Activated CD4-positive, alpha-beta T cell treated with anti-CD3 and anti-CD28 coated beads for 36 hours (primary cell): ENCODE measurements around the gene UAP1. TPM values are rescaled to one million over a fixed set of nuclear protein-coding genes. Genes with fewer than 3 reads are reported as not detected.

Experiments
- ATAC-seq: fragments of 200-7000 bp; cut with Tn5 transposase; one replicate; pipeline ENCODE4 v1.10.0; 2021; ENCODE audit warnings: mild to moderate bottlenecking, moderate library complexity
- CTCF ChIA-PET: fragments of 350-600 bp; sonication (Branson Sonifier 250); formaldehyde crosslinking; loops from one replicate; lab custom pipeline; 2021; ENCODE audit warnings: antibody characterized with exemption; lab: Charles Lee
- POLR2A ChIA-PET: fragments of 350-600 bp; sonication (Branson Sonifier 250); formaldehyde crosslinking; loops from one replicate; lab custom pipeline; 2021; ENCODE audit warnings: antibody characterized with exemption, inconsistent platforms; lab: Charles Lee
- DNase-seq: peaks from one replicate; pipeline ENCODE4 v3.0.0-alpha.2; 2020
- H3K27ac Mint-ChIP-seq: one replicate; pipeline ENCODE4 v1.8.0; 2021; ENCODE audit warnings: mixed read lengths
- H3K27me3 Mint-ChIP-seq: one replicate; pipeline ENCODE4 v1.8.0; 2021; ENCODE audit warnings: mixed read lengths
- H3K36me3 Mint-ChIP-seq: one replicate; pipeline ENCODE4 v1.8.0; 2021; ENCODE audit warnings: low read depth, mixed read lengths
- H3K4me1 Mint-ChIP-seq: one replicate; pipeline ENCODE4 v1.8.0; 2021; ENCODE audit warnings: mixed read lengths
- H3K4me3 Mint-ChIP-seq: one replicate; pipeline ENCODE4 v1.8.0; 2021; ENCODE audit warnings: mild to moderate bottlenecking, moderate library complexity, mixed read lengths
- H3K9me3 Mint-ChIP-seq: one replicate; pipeline ENCODE4 v1.8.0; 2021; ENCODE audit warnings: low read depth, mixed read lengths
- intact Hi-C, 2 experiments: fragments of 100-400 bp; cut with DNase I in 1 of 2; cut with micrococcal nuclease in 1 of 2; formaldehyde crosslinking; loops; one replicate each; pipeline versions ENCODE4 v1.14.2 to v1.15.1; 2022 to 2024; cut with DNase I, micrococcal nuclease
- total RNA-seq, 2 experiments: library from RNA; stranded (reverse); gene quantifications; one replicate each; pipeline ENCODE4 v1.2.3, GENCODE V29; 2021

UAP1 gene
- total RNA-seq, 2 experiments from 2014 or later: 29.7 to 34.8 TPM

- POLR2A ChIA-PET: no interaction called here
- CTCF ChIA-PET: no interaction called here
- H3K4me3 Mint-ChIP-seq: no peak overlapping the region
- no peaks in the 10 kb centered on the region for H3K4me1 Mint-ChIP-seq
- no peaks in the 10 kb centered on the region for H3K36me3 Mint-ChIP-seq
- intact Hi-C loops: no loop called here
- peaks cover 2% of the 10 kb centered on the region for H3K27me3 Mint-ChIP-seq
- DNase-seq (no peak), ATAC-seq (no peak)
- H3K9me3 Mint-ChIP-seq: no peaks in the 10 kb centered on the region
- H3K27ac Mint-ChIP-seq: no peak overlapping the region
Measured at GRCh38 chr1:162633081-162633762, 71.7 kb downstream of the UAP1 start.

- no peak for ATAC-seq
- no peaks in the 10 kb centered on the region for H3K4me1 Mint-ChIP-seq
- no peak overlapping the region for H3K4me3 Mint-ChIP-seq
- H3K27ac Mint-ChIP-seq: no peak overlapping the region
- no peak for DNase-seq
- peaks cover 4% of the 10 kb centered on the region for H3K27me3 Mint-ChIP-seq
- ChIA-PET POLR2A (no interaction called here), CTCF (interaction anchor here (0.9 kb wide), 1 partner anchor 280 kb away, joined by 3 read pairs; no protein-coding TSS in a partner anchor)
- intact Hi-C loops: no loop called here
- no peaks in the 10 kb centered on the region for H3K36me3 Mint-ChIP-seq
- no peaks in the 10 kb centered on the region for H3K9me3 Mint-ChIP-seq
Measured at GRCh38 chr1:162635418-162635817, 73.9 kb downstream of the UAP1 start.

DNA sequence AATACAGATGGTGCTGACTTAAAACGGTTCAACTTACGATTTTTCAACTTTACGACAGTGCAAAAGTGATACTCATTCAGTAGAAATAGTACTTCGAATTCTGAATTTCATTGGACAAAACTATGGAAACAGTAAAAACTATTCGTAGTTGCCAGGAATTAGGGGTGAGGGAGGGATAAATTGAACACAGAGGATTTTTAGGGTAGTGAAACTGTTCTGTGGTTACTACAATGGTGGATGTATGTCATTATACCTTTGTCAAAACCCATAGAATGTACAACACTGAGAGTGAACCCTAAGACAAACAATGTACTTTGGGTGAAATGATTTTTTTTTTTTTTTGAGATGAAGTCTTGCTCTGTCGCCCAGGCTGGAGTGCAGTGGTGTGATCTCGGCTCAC is 78.2 kb downstream of the UAP1 start:
- DNase-seq: no peak
- ATAC-seq: no peak
- Mint-ChIP-seq H3K9me3 (no peaks in the 10 kb centered on the region), H3K4me1 (no peaks in the 10 kb centered on the region), H3K27ac (no peak overlapping the region), H3K4me3 (no peak overlapping the region), H3K36me3 (no peaks in the 10 kb centered on the region), H3K27me3 (peaks cover 4% of the 10 kb centered on the region)
- CTCF ChIA-PET: no interaction called here
- POLR2A ChIA-PET: no interaction called here
- intact Hi-C loops: no loop called here

DNA sequence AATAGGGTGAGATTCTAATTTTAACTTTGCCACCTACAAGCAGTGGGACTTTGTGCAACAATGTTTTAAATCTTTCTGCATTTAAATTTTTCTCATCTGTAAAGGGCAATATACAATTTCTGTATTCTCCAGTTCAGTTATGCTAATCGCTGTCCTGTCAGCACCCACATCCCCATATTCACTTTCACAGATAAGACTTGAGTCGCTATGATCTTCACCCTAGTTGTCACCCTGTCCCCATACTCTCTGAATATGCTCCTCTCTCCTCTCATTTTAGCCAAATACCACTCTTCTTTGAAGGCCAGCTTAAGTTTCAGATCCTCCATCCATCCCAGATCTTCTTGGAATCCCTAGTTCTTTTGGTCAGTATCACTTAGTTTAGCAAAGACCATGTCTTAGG is 79.6 kb downstream of the UAP1 start:
- Mint-ChIP-seq H3K4me3 (no peak overlapping the region), H3K27ac (no peak overlapping the region), H3K36me3 (no peaks in the 10 kb centered on the region), H3K4me1 (no peaks in the 10 kb centered on the region), H3K9me3 (no peaks in the 10 kb centered on the region), H3K27me3 (peaks cover 4% of the 10 kb centered on the region)
- ATAC-seq (no peak), DNase-seq (no peak)
- intact Hi-C loops: no loop called here
- CTCF ChIA-PET: no interaction called here
- POLR2A ChIA-PET: no interaction called here

- POLR2A ChIA-PET: no interaction called here
Measured at GRCh38 chr1:162644986-162645314, 83.4 kb downstream of the UAP1 start.

GRCh38 chr1:162645666-162646065 is 84.1 kb downstream of the UAP1 start:
- no peaks in the 10 kb centered on the region for H3K4me1 Mint-ChIP-seq
- no peaks in the 10 kb centered on the region for H3K36me3 Mint-ChIP-seq
- peaks cover 10% of the 10 kb centered on the region for H3K27me3 Mint-ChIP-seq
- intact Hi-C loops: no loop called here
- H3K4me3 Mint-ChIP-seq: no peak overlapping the region
- no peak for DNase-seq
- CTCF ChIA-PET: interaction anchor here (1.0 kb wide), 1 partner anchor 16 kb away, joined by 3 read pairs; no protein-coding TSS in a partner anchor
- ATAC-seq: no peak
- H3K9me3 Mint-ChIP-seq: no peaks in the 10 kb centered on the region
- no peak overlapping the region for H3K27ac Mint-ChIP-seq
- POLR2A ChIA-PET: no interaction called here

More at GRCh38 chr1:162644986-162645314, 83.4 kb downstream of the UAP1 start:
- H3K4me3 Mint-ChIP-seq: no peak overlapping the region
- ATAC-seq (no peak), DNase-seq (no peak)
- no peaks in the 10 kb centered on the region for H3K9me3 Mint-ChIP-seq
- no peaks in the 10 kb centered on the region for H3K4me1 Mint-ChIP-seq
- no peaks in the 10 kb centered on the region for H3K36me3 Mint-ChIP-seq
- CTCF ChIA-PET: interaction anchor here (1.0 kb wide), 1 partner anchor 15 kb away, joined by 3 read pairs; no protein-coding TSS in a partner anchor
- peaks cover 10% of the 10 kb centered on the region for H3K27me3 Mint-ChIP-seq
- intact Hi-C loops: no loop called here
- H3K27ac Mint-ChIP-seq: no peak overlapping the region

- intact Hi-C loops: no loop called here
- Mint-ChIP-seq H3K4me3 (no peak overlapping the region), H3K4me1 (no peaks in the 10 kb centered on the region), H3K27me3 (peaks cover 20% of the 10 kb centered on the region), H3K9me3 (no peaks in the 10 kb centered on the region), H3K36me3 (no peaks in the 10 kb centered on the region), H3K27ac (no peak overlapping the region)
- DNase-seq (no peak), ATAC-seq (no peak)
- CTCF ChIA-PET: no interaction called here
- POLR2A ChIA-PET: no interaction called here
Measured at GRCh38 chr1:162649583-162649982, 88.1 kb downstream of the UAP1 start.

Other genes starting within 250 kb of the UAP1 start
- gene SPATA46, start 184.9 kb upstream of the UAP1 start, total RNA-seq: not detected
- under 1 TPM; 0.16 TPM for gene C1orf226, start 180.0 kb upstream of the UAP1 start, total RNA-seq
- gene SH2D1B, start 149.6 kb upstream of the UAP1 start, total RNA-seq: not detected
- 10 to 100 TPM; 35.1 to 48.1 TPM for gene UHMK1, start 63.9 kb upstream of the UAP1 start, total RNA-seq
- under 1 TPM; 0.21 to 0.23 TPM for gene DDR2, start 70.7 kb downstream of the UAP1 start, total RNA-seq
- 10 to 100 TPM; 25.7 to 29.5 TPM for gene HSD17B7, start 229.0 kb downstream of the UAP1 start, total RNA-seq